Kidney epithelial cell (primary cell): ENCODE measurements around the gene ZNF275. TPM values are rescaled to one million over a fixed set of nuclear protein-coding genes. Genes with fewer than 3 reads are reported as not detected.
"Not testable (repeated sequence)": the region's sequence is repeated elsewhere in the genome, so short reads cannot be mapped to it uniquely, and the experiment has no call there.

Experiments used
- DNase-seq: peaks from one replicate; pipeline ENCODE4 v3.0.0-alpha.2; 2010; ENCODE audit warnings: low read depth
- H3K27me3 ChIP-seq: 2 replicates; pipeline ENCODE4 v1.6.0; 2011; ENCODE audit warnings: low read length; ENCODE audit not compliant: control insufficient read depth, insufficient read depth
- H3K36me3 ChIP-seq: 2 replicates; pipeline ENCODE4 v1.5.1; 2011; ENCODE audit warnings: low read length; ENCODE audit not compliant: control insufficient read depth, insufficient read depth
- H3K4me3 ChIP-seq: 2 replicates; pipeline ENCODE4 v1.5.1; 2011; ENCODE audit warnings: low read depth, mild to moderate bottlenecking, control low read depth, low read length
- CTCF ChIP-seq: IDR thresholded peaks from 2 replicates; pipeline ENCODE4 v1.5.1; 2011; ENCODE audit warnings: mild to moderate bottlenecking, moderate library complexity, low read length, control low read depth, inconsistent platforms; ENCODE audit not compliant: insufficient read depth, poor library complexity, severe bottlenecking
- total RNA-seq: library from RNA; depleted of rRNA; stranded (reverse); fragments of >200 nt; gene quantifications from 2 replicates; pipeline ENCODE4 v1.2.3, GENCODE V29; 2015

Gene ZNF275
- total RNA-seq, 1 donor from 2014 or later = 10.5 TPM

GRCh38 chrX:153317996-153318722 lies 15.8 kb upstream of the ZNF275 start:
- no peak overlapping the region for H3K4me3 ChIP-seq
- peaks cover 10% of the 10 kb centered on the region for H3K27me3 ChIP-seq
- DNase-seq = no peak

GRCh38 chrX:153318811-153319210 lies 15.1 kb upstream of the ZNF275 start:
- no peak for TF ChIP-seq CTCF
- no peaks in the 10 kb centered on the region for H3K36me3 ChIP-seq

More at GRCh38 chrX:153317996-153318722, 15.8 kb upstream of the ZNF275 start:
- no peaks in the 10 kb centered on the region for H3K36me3 ChIP-seq
- TF ChIP-seq CTCF = no peak

GRCh38 chrX:153319295-153320046 lies 14.5 kb upstream of the ZNF275 start:
- no peak for DNase-seq
- H3K36me3 ChIP-seq = no peaks in the 10 kb centered on the region
- H3K4me3 ChIP-seq = no peak overlapping the region
- TF ChIP-seq CTCF = no peak
- peaks cover 10% of the 10 kb centered on the region for H3K27me3 ChIP-seq

More at GRCh38 chrX:153318811-153319210, 15.1 kb upstream of the ZNF275 start:
- Histone ChIP-seq H3K4me3 (no peak overlapping the region), H3K27me3 (peaks cover 10% of the 10 kb centered on the region)
- no peak for DNase-seq

- H3K4me3 ChIP-seq = not testable (repeated sequence)
These were observed 13.9 kb upstream of the ZNF275 start for GRCh38 chrX:153320047-153320443.

GRCh38 chrX:153320555-153321184 lies 13.3 kb upstream of the ZNF275 start:
- DNase-seq = no peak
- no peak for TF ChIP-seq CTCF
- Histone ChIP-seq H3K4me3 (no peak overlapping the region), H3K27me3 (peaks cover 10% of the 10 kb centered on the region), H3K36me3 (no peaks in the 10 kb centered on the region)

More at GRCh38 chrX:153320047-153320443, 13.9 kb upstream of the ZNF275 start:
- DNase-seq, H3K36me3 ChIP-seq: not testable (repeated sequence)
- H3K27me3 ChIP-seq = peaks cover 10% of the 10 kb centered on the region
